Hepatocyte (in vitro differentiated cells): ENCODE results near the gene CCDC182. TPM values are rescaled to one million over a fixed set of nuclear protein-coding genes. Genes with fewer than 3 reads are reported as not detected.

Experiments used
- DNase-seq: peaks from one replicate; pipeline ENCODE4 v3.0.0-alpha.2; 2016; ENCODE audit warnings: low spot score
- H2AFZ ChIP-seq: fragments of 200-600 bp; sonication (generic); 2 replicates; pipeline ENCODE4 v1.6.0; 2016; ENCODE audit warnings: antibody characterized with exemption, mild to moderate bottlenecking
- H3K27ac ChIP-seq: fragments of 200-600 bp; sonication (generic); 2 replicates; pipeline ENCODE4 v1.5.1; 2016; ENCODE audit warnings: mild to moderate bottlenecking
- H3K27me3 ChIP-seq: fragments of 200-600 bp; sonication (generic); 2 replicates; pipeline ENCODE4 v1.6.1; 2016
- H3K36me3 ChIP-seq: fragments of 200-600 bp; sonication (generic); replicated peaks from 2 replicates; pipeline ENCODE4 v1.5.1; 2016; ENCODE audit warnings: low read depth; ENCODE audit not compliant: insufficient read depth
- H3K4me1 ChIP-seq: fragments of 200-600 bp; sonication (generic); 2 replicates; pipeline ENCODE4 v1.5.1; 2016; ENCODE audit warnings: mild to moderate bottlenecking, moderate library complexity; ENCODE audit not compliant: insufficient read depth
- H3K4me2 ChIP-seq: fragments of 200-600 bp; sonication (generic); 2 replicates; pipeline ENCODE4 v1.6.0; 2016
- H3K4me3 ChIP-seq: fragments of 200-600 bp; sonication (generic); 2 replicates; pipeline ENCODE4 v1.5.1; 2016; ENCODE audit warnings: mild to moderate bottlenecking
- H3K79me2 ChIP-seq: fragments of 200-600 bp; sonication (generic); 2 replicates; pipeline ENCODE4 v1.6.0; 2017; ENCODE audit warnings: mild to moderate bottlenecking
- H3K9me2 ChIP-seq: fragments of 200-600 bp; sonication (generic); replicated peaks from 2 replicates; pipeline ENCODE4 v1.6.0; 2017; ENCODE audit warnings: mild to moderate bottlenecking; ENCODE audit not compliant: insufficient read depth
- H3K9me3 ChIP-seq: fragments of 200-600 bp; sonication (generic); 2 replicates; pipeline ENCODE4 v1.5.1; 2016; ENCODE audit warnings: low read depth, mild to moderate bottlenecking
- H4K20me1 ChIP-seq: fragments of 200-600 bp; sonication (generic); 2 replicates; pipeline ENCODE4 v1.6.0; 2016; ENCODE audit warnings: mild to moderate bottlenecking; ENCODE audit not compliant: insufficient read depth, poor library complexity, severe bottlenecking
- CTCF ChIP-seq: fragments of 200-600 bp; sonication (generic); IDR thresholded peaks from 2 replicates; pipeline ENCODE4 v1.5.1; 2016; ENCODE audit warnings: antibody characterized with exemption, mild to moderate bottlenecking; ENCODE audit not compliant: poor library complexity
- EZH2 ChIP-seq: fragments of 200-600 bp; sonication (generic); IDR thresholded peaks from 2 replicates; pipeline ENCODE4 v1.6.1; 2016; ENCODE audit warnings: antibody characterized with exemption, mild to moderate bottlenecking, borderline replicate concordance
- EZH2phosphoT487 ChIP-seq: fragments of 200-600 bp; sonication (generic); IDR thresholded peaks from one replicate; pipeline ENCODE4 v1.6.1; 2018; ENCODE audit warnings: antibody characterized with exemption, mild to moderate bottlenecking, low read depth, moderate library complexity; ENCODE audit not compliant: unreplicated experiment, severe bottlenecking
- WGBS: methylation state at CpG from one replicate; pipeline ENCODE4 v1.1.6; 2016; ENCODE audit warnings: low lambda C conversion rate; ENCODE audit errors: missing lambda C conversion rate; 5-methylcytosine and 5-hydroxymethylcytosine counted together
- polyA plus RNA-seq: library from polyadenylated mRNA; unstranded; fragments of >200 nt; fragmentation: Nextera tagmentation; extraction: Ambion mirVana; gene quantifications from 2 replicates; pipeline ENCODE4 v1.2.1, GENCODE V29; 2016
- total RNA-seq: library from RNA; depleted of rRNA; stranded (reverse); fragments of >200 nt; gene quantifications from 2 replicates; pipeline ENCODE4 v1.2.3, GENCODE V29; 2014

CCDC182 gene
- total and polyA plus RNA-seq, 2 experiments from 2014 or later = not detected

- H3K27ac ChIP-seq = no peak overlapping the region
- H4K20me1 ChIP-seq = no peaks in the 10 kb centered on the region
- WGBS = 86% methylated on average over 7 of the region's 7 CpGs
Observed at GRCh38 chr17:57772774-57773173, 27.7 kb upstream of the CCDC182 start.

GRCh38 chr17:57767561-57767960 lies 22.5 kb upstream of the CCDC182 start:
- Histone ChIP-seq H3K4me2 (no peak overlapping the region), H3K4me1 (peaks cover 4% of the 10 kb centered on the region), H2AFZ (no peak overlapping the region), H3K4me3 (no peak overlapping the region), H3K79me2 (no peaks in the 10 kb centered on the region), H3K27me3 (no peaks in the 10 kb centered on the region), H4K20me1 (no peaks in the 10 kb centered on the region), H3K9me2 (no peaks in the 10 kb centered on the region), H3K36me3 (no peaks in the 10 kb centered on the region), H3K27ac (no peak overlapping the region), H3K9me3 (no peaks in the 10 kb centered on the region)
- no peak for DNase-seq
- 73% methylated on average over 6 of the region's 6 CpGs for WGBS
- TF ChIP-seq EZH2phosphoT487 (no peak), CTCF (no peak), EZH2 (no peak)

More at GRCh38 chr17:57772774-57773173, 27.7 kb upstream of the CCDC182 start:
- Histone ChIP-seq H3K36me3 (no peaks in the 10 kb centered on the region), H3K9me3 (no peaks in the 10 kb centered on the region), H3K4me3 (no peak overlapping the region), H3K4me2 (no peak overlapping the region), H2AFZ (no peak overlapping the region), H3K9me2 (no peaks in the 10 kb centered on the region), H3K79me2 (no peaks in the 10 kb centered on the region), H3K27me3 (no peaks in the 10 kb centered on the region), H3K4me1 (no peaks in the 10 kb centered on the region)
- TF ChIP-seq EZH2phosphoT487 = no peak
- no peak for TF ChIP-seq CTCF
- no peak for TF ChIP-seq EZH2
- no peak for DNase-seq

GRCh38 chr17:57766318-57766943 lies 21.3 kb upstream of the CCDC182 start:
- H3K9me2 ChIP-seq = no peaks in the 10 kb centered on the region
- no peak overlapping the region for H3K4me3 ChIP-seq
- TF ChIP-seq CTCF = no peak
- TF ChIP-seq EZH2 = no peak
- TF ChIP-seq EZH2phosphoT487 = no peak
- H4K20me1 ChIP-seq = no peaks in the 10 kb centered on the region
- no peak overlapping the region for H3K27ac ChIP-seq
- no peaks in the 10 kb centered on the region for H3K36me3 ChIP-seq
- no peaks in the 10 kb centered on the region for H3K9me3 ChIP-seq
- 78% methylated on average over 2 of the region's 2 CpGs for WGBS
- no peak overlapping the region for H3K4me2 ChIP-seq
- H3K79me2 ChIP-seq = no peaks in the 10 kb centered on the region
- peaks cover 8% of the 10 kb centered on the region for H3K4me1 ChIP-seq
- H2AFZ ChIP-seq = no peak overlapping the region
- no peak for DNase-seq
- H3K27me3 ChIP-seq = no peaks in the 10 kb centered on the region
